ENCODE measurements around the gene GTF2A1.
"Not testable (repeated sequence)": the region's sequence is repeated elsewhere in the genome, so short reads cannot be mapped to it uniquely, and the experiment has no call there.

GTF2A1 gene

DNA sequence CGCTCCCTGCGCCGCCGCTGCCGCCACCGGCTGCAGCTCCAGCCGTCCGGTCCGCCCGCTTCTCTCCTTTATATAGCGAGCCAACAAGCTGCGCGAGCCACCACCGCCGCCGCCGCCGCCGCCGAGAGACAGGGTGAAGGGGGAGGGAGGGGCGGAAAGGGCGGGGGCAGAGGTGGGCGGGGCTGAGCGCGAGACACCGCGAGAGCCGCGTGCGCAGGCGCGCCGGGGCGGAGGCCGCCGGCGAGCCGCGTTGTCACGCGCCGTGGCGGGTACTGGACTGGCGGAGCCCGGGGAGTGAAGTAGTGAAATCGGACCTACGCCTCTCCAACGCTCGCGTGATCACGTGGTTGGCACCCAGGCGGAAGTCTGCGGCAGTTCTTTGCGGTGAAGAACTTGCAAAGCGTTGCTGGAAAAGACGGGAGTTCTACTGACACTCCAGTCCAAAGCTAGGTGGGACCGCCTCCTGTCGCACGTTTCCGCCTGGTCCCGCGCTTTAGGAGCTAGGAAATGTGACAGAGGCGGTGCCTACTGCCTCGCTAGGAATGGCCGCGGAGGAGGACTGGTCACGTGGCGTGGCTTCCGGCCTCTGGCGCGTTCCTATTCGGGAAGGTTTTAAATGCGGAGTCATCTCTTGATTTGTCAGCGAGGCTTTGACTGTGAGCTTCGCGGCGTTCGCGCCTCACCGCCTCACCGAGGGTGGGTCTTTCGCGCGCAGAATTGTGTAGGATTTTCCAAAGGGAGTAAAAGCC is at the start of gene GTF2A1:
Gene GTF2A1 (minus strand): TSS at position 130 of the 749 bp plus-strand sequence. CDS start 441 bp downstream, outside the sequence.
- peak; percentile 97 for DNase-seq

DNA sequence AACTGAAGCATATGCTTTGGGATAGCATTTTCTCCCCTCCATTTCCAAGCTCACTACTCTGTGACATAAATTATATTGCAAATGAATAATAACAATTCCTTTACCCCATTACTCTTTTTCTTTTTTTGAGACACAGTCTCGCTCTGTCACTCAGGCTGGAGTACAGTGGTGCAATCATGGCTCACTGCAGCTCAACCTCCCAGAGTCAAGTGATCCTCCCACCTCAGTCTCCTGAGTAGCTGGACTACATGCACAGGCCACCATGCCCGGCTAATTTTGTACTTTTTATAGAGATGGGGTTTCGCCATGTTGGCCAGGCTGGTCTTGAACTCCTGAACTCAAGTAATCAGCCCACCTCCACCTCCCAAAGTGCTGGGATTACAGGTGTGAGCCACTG is 49.2 kb upstream of the GTF2A1 start:
- no peak for DNase-seq

DNA sequence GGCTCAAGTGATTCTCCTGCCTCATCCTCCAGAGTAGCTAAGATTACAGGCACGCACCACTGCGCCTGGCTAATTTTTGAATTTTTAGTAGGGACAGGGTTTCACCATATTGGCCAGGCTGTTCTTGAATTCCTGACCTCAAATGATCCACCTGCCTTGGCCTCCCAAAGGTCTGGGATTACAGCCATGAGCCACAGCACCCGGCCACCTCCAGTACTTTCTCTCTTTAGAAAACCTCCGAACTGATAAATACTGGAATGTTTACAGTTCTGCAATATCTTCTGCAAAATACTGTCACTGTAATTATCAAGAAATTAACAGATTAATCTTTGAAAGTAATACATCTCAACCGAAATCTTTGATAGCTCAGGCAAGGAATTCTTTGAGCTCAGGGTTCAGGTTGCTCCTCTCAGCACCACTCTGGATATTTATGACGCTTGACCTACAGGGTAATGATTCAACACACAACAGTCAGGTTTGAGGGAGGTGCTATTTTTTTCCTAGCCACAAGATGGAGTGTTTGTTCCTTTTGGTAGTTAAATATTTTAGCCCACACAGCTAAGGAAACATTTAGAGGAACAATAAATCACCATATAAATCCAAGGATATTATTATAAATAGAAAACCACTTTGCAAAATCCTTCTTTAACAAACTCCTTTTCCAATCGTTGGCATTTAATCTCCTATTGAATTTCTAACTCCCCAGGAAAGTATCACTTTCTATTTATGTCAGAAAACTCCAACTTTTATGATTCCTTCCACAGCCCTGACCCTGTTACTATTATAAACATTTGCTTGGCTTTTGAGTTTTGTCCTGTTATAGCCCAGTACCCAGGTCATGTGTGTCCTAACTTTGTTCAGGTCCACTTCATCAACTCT is 48.6 kb upstream of the GTF2A1 start:
- DNase-seq, result peak; percentile 67

DNA sequence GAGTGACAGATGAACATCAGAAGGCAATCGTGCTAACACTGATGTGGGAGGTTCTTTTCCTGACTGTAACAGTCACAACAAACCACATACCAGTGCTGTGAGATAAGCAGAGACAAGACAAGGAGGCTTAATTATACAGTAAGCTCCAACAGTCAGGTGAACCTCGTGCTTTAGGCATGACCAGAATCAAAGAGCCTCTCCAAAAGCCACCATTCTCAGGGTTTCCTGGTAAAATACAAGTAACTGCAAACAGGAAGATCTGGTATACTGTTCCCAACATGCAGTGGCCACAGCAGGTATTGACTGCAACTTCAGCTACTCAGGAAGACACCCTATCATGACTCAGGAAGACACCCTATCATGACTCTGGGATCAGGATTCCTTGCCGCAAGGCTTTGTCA is 47.3 kb upstream of the GTF2A1 start:
- DNase-seq, result no peak

DNA sequence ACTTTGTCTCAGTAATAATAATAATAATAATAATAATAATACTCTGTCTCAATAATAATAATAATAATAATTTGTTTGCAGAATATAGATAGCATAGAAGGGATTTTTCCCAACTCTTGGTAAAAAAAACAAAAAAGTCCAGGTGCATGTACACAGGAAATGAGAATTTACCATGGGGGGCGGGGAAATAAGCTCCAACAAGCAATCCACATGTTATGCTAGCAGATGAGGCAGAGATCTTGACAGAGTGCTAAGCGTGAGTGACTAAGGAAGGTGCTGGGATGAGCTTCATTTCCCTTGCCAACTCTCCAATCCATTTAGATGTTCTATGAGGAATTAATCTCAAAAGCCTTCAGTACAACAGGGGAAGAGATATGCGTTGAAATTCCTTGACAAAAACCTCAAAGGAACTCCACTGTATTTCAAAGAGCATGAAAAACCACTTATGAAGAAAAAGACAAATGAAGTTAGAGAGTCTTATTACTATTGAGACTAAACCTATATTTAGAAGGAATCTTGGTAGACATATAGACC is 44.9 kb upstream of the GTF2A1 start:
- no peak for DNase-seq

DNA sequence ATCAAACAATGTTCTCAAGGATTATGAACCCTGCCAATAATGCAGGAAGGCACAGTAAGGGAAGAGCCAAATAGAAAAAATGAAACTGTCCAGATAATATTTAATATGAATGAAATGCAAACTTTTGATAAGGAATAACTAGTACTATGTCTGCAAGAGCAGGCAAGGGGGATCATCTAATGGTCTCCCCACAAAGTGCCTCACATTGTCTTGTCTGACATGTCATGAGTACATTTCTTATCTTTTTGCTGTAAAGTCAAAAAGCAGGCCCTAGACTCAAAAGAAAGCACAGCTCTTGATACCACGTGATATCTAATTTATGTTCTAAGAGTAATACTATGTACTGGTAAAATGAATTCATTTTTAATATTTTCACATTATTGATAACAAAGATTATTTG is 43.9 kb upstream of the GTF2A1 start:
- DNase-seq, result no peak

DNA sequence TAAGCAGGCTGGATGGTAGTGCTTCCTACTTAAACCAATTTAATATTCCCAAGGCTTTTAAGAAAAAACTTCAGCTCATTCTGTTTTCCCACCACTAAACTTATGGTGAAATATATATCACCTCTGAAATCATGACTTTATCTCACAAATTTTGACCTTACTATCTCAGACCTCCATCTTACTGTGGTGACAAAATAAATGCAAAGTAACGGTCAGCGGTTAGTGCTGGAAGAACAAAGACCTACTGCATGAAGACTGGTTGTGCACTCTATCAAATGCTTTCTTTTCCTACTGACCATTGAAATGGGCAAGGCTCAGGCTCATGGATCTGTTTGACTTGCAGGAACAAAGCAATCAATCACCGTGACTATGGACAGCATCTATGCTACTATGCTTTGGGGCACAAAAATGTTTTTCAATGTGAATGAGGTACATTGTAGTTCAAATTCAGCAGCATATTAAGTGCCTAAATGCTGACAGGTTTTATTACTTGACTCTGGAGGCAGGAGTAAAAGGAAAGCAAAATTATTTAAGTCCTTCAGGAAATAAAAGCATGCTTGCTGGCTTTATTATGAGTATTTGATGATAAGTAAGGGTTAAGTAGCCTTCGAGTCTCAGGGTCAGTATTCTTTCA is 43.1 kb upstream of the GTF2A1 start:
- no peak for DNase-seq

DNA sequence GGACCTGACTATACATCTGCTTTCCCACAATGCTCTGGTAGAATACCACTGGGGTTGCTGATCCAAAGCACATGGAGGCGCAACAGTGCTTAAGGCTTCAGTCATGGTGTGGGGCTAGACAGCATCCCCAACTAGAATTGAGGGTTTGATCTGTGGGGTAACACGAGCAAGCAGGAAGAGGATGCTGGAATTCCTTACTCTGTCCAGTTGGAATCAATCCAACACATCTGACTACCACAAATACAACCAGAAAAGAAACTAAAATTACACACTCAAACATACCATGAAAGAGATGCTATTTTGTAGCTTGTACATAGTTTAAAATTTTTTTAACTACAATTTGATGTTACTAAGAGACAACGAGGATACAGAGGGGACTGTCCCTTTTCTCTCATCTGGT is 40.4 kb upstream of the GTF2A1 start:
- peak; percentile 32 for DNase-seq

DNA sequence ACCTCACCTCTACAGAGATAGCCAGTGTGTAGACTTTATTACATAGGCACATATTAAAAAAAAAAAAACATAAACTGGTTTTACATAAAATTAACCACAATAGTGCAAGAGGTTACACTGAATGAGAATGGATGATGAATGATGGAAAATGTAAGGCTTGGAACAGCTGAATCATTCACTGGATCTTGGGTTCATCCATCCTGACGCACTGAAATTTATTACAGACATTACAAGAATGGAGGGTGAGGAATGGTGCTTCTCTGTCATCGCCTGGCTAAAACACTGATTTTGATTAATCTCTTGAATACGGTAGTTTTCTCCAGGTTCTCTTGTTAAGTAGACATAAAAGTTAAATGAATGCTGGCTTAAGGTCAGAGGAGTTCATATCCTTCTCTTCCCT is 40.0 kb upstream of the GTF2A1 start:
- peak; percentile 65 for DNase-seq

DNA sequence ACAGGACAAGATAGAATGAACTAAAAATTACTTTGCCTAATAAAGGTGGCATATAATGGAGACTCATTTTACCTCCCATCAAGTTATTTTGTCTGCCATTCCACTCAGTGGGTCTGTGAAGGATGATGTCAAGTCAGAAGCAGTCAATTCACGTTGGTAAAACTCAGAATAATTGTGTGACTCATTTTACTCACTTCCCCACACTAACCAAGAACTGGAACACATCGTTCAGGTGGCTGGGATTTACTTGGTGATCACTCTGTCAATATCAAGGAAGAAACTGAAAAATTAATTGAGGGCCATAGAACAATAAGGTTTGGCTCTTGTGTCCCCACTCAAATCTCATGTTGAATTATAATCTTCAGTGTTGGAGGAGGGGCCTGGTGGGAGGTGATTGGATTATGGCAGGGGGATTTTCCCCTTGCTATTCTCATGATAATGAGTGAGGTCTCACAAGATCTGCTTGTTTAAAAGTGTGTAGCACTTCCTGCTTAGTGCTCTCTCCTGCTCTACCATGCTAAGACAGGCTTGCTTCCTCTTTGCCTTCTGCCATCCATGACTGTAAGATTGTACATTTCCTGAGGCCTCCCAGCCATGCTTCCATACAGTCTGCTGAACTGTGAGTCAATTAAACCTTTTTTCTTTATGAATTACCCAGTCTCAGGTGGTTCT is 35.7 kb upstream of the GTF2A1 start:
- DNase-seq, result no peak

DNA sequence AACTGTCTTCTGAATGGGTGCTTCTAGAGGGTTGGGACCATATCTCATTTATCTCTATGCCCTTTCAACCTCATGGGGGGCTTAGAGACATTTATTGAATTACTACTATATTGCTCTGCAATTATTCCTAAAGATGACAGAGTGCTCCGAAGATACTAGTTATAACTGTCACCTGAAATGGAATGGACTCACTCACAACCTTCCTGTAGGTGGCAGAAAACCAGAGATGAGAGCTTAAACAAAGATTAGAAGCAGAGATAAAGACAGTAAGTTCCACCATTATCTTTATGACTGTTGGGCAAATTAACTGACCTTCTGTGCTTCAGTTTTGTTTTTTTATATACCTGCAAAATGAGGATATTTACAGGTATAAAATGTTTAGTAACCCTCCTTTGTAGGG is 31.5 kb upstream of the GTF2A1 start:
- no peak for DNase-seq

DNA sequence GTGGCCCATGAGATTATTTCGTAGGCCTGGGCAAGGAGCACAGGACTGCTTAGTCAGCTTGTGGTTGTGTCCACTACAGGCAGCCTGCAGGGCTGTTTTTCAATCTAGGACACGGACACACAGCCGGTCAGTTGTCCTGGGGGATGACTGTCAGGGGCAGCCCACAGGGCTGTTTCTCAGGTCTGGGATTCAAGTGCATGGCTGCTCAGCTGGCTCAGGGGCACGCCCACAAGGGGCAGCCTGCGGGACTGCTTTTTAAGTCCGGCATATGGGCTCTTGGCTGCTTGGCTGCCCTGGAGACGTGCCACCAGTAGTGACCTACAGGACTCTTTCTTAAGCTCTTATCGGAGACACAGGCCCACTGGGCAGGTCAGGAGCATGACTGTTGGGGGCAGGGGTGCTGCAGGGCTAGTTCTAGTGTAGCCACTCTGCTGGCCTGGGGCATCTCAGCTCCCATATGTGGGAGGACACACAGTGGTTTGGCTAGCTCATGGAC is 26.6 kb upstream of the GTF2A1 start:
- DNase-seq, result no peak

DNA sequence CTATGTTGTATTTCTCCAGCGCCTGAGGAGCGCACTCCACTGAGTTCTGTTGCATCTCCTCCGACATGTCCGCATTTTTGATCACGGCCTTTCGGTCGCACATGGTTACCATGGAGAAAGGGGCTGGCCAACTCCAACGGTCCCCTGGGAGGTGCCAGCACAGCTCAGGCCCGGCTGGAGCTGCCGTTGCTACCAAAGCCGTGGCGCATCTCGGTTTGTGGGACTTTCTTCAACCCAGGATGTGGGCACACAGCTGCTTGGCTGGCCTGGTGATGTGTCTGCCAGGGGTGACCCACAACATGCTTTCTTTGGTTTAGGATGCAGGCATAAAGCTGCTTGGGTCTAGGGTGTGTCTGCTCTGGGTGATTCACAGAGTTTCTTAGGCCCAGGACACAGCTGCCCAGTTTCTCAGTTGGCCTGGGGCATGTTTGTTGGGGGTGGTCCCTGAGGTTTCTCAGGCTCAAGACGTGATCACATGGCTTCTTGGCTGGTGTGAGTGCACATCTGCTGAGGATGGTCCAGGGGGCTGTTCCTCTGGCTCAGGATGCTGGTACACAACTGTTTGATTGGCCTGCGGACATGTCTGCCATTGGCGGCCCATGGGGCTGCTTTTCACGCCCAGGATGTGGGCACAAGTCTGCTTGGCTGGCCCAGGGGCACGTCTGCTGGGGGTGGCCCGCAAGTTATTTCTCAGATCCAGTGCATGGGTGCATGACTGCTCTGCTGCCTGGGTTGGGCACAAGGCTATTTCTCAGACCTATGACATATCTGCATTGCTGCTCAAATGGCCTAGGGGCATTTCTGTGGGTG is 25.9 kb upstream of the GTF2A1 start:
- no peak for DNase-seq

DNA sequence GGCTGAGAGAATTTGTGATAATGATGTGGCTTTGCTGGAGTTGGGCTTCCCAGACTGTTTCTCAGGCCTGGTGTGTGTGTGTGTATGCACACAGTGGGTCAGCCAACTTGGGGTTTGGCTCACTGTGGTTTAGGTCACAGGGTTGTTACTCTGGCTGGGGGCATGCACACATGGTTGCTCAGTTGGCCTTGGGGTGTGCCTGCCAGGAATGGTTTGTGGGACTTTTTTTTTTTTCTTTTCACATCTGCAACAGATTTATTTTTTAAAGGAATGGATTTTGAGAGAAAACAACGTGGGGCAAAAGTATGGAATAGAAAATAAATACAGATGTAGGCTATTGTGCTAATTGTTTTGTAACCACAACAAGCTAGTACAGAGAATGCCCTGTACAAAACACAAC is 25.0 kb upstream of the GTF2A1 start:
- no peak for DNase-seq

DNA sequence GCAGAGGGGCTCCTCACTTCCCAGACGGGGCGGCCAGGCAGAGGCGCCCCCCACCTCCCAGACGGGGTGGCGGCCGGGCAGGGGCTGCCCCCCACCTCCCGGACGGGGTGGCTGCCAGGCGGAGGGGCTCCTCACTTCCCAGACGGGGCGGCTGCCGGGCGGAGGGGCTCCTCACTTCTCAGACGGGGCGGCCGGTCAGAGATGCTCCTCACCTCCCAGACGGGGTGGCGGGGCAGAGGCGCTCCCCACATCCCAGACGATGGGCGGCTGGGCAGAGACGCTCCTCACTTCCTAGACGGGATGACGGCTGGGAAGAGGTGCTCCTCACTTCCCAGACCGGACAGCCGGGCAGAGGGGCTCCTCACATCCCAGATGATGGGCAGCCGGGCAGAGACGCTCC is 23.7 kb upstream of the GTF2A1 start:
- not testable (repeated sequence) for DNase-seq

DNA sequence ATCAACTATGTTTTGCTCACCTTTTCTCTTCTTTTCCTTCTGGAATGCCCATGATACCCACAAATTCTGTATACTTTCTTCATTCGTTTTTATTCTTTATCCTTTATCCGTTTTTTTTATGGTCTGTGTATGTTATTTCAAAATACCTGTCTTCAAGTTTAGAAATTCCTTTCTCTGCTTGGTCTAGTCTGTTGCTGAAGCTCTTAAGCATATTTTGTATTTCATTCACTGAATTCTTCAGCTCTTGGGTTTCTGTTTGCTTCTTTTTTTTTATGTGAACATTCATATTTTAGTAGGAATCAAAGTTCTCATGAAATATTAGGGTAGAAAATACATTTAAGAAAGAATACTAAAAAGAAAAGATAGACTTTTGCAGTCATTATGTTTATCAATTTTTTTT is 22.7 kb upstream of the GTF2A1 start:
- no peak for DNase-seq

DNA sequence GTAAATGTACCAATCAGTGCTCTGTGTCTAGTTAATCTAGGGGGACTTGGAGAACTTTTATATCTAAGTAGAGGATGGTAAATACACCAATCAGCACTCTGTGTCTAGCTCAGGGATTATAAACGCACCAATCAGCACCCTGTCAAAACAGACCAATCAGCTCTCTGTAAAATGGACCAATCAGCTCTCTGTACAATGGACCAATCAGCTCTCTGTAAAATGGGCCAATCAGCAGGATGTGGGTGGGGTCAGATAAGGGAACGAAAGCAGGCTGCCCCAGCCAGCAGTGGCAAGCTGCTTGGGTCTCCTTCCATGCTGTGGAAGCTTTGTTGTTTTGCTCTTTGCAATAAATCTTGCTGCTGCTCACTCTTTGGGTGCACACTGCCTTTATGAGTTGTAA is 16.1 kb upstream of the GTF2A1 start:
- not testable (repeated sequence) for DNase-seq

DNA sequence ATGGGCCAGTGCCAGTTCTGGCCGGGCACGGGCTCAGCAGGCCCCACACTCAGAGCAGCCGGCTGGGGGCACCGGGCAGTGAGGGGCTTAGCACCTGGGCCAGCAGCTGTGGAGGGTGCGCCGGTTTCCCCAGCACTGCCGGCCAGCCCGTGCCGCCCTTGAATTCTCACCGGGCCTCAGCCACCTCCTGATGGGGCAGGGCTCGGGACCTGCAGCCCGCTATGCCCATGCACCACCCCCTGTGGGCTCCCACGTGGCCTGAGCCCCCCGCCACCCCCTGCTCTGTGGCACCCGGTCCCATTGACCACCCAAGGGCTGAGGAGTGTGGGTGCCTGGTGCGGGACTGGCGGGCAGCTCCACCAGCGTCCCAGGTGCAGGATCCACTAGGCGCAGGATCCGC is 15.4 kb upstream of the GTF2A1 start:
- no peak for DNase-seq

DNA sequence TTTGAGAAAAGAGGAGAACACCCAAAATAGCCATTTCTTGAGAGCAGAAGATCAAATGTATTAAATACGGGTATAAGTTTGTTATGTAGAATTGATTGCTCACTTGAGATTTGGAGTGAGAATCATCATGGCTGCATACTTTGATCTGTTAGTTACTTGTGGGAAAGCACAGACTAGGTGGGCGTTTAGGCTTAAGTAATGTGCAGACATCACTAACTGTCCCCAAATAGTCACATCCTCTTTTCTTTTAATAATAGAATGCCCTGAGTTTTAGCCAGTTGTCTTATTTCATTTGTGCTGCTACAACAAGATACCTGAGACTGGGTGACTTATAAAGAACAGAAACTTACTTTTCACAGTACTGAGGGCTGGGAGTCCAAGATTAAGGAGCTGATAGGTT is 14.3 kb upstream of the GTF2A1 start:
- DNase-seq, result no peak

DNA sequence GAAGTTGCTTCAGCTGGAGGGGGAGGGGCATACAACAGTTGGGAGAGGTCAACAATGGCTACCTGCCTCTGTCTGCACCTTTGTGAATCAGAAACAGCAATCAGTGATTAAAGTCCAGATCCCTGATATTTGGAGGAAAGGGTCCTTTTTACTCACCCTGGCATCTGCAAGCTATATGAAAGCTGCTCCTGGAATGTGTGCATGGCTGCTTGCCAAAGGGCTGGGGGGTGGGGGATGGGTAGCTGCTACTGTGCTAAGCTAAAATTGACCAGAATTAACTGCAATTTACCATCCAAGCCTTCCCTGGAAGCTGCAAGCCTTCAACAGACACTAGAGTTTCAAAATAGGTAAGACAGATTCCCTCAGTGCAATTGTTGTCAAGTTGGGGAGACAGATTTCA is 13.5 kb upstream of the GTF2A1 start:
- DNase-seq, result peak; percentile 33

DNA sequence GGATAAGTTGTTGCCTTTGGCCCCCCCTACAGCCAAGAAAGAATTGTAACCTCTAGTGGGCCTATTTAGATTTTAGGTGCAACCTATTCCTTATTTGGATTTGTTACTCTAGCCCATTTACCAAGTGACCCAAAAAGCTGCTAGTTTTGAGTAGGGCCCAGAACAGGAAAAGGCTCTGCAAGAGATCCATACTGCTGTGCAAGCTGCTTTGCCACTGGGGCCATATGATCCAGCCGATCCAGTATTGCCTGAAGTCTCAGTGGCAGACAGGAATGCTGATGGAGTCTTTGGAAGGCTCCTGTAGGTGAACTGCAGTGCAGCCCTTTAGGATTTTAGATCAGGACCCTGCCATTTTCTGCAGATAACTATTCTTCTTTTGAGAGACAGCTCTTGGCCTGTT is 12.9 kb upstream of the GTF2A1 start:
- DNase-seq, result no peak

DNA sequence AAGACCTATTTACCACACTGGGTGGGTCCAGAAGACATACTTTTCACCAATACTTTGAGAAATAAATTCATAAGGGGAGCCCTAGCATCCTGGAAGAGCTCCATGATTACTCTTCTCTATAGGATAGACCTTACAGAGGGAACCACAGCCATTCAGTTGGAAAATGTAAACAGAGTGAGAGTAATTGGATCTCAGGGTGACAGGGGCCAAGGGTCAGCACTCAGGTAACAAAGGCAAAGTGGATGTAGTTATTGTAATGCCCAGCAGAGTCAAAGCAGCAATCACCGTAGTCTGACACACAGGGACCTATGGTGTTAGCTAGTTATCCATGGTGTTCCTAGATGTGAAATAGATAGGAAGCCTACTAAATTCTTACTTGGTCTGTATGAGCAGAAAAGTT is 10.8 kb upstream of the GTF2A1 start:
- DNase-seq, result no peak

Data from fibroblast of upper back skin (primary cell).